Vagina (tissue), 2 donors: ENCODE results near the gene ZNF784.

Source experiments
- POLR2A ChIP-seq, 2 donors: fragments of 450-650 bp; IDR thresholded peaks; one replicate each; pipeline ENCODE4 v1.6.1; 2017; ENCODE audit warnings: antibody characterized with exemption in 2 of 2, mild to moderate bottlenecking in 2 of 2, moderate library complexity in 2 of 2
- POLR2AphosphoS5 ChIP-seq, 2 donors: sonication (generic); formaldehyde crosslinking; IDR thresholded peaks; one replicate each; pipeline ENCODE4 v1.9.0; 2017; ENCODE audit warnings: antibody characterized with exemption in 2 of 2, mild to moderate bottlenecking in 2 of 2, low read depth in 1 of 2; ENCODE audit not compliant: insufficient read depth in 1 of 2
- TF ChIP-seq, protein P1 (sequence below), 3 experiments: fragments of 450-650 bp in 2 of 3; fragments of 200-600 bp in 1 of 3; sonication (generic) in 1 of 3; IDR thresholded peaks; one replicate each; pipeline ENCODE4 v1.5.1; 2017 to 2019; ENCODE audit warnings: antibody characterized with exemption in 3 of 3, mild to moderate bottlenecking in 2 of 3, moderate library complexity in 2 of 3

DNA sequence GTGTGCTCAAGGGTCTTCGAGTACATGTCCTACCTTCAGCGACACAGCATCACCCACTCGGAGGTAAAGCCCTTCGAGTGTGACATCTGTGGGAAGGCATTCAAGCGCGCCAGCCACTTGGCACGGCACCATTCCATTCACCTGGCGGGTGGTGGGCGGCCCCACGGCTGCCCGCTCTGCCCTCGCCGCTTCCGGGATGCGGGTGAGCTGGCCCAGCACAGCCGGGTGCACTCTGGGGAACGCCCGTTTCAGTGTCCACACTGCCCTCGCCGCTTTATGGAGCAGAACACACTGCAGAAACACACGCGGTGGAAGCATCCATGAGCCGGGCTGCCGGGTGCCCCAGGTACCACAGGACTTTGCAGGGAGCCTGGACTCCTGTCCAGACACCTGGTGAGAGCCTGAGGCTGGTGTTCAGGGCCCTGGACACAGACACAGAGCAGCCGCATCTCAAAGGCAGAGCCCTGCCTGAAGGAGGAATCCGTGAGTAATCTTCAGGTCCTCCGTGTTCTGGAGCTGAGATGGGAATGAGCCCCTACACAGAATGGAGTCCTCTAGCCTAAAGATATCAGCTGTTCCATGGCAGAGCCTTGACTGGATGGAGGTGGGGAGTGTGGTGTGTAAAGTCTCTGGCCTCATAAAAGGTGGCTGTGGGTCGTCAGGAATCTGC is 20.6 kb upstream of the ZNF784 start:
- TF ChIP-seq, protein P1, sequence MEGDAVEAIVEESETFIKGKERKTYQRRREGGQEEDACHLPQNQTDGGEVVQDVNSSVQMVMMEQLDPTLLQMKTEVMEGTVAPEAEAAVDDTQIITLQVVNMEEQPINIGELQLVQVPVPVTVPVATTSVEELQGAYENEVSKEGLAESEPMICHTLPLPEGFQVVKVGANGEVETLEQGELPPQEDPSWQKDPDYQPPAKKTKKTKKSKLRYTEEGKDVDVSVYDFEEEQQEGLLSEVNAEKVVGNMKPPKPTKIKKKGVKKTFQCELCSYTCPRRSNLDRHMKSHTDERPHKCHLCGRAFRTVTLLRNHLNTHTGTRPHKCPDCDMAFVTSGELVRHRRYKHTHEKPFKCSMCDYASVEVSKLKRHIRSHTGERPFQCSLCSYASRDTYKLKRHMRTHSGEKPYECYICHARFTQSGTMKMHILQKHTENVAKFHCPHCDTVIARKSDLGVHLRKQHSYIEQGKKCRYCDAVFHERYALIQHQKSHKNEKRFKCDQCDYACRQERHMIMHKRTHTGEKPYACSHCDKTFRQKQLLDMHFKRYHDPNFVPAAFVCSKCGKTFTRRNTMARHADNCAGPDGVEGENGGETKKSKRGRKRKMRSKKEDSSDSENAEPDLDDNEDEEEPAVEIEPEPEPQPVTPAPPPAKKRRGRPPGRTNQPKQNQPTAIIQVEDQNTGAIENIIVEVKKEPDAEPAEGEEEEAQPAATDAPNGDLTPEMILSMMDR (IDR thresholded peaks at IDR 0.05): no peak
- no peak for TF ChIP-seq POLR2AphosphoS5 (IDR thresholded peaks at IDR 0.05; ENCODE audit: insufficient read depth in 1 of 2, low read depth in 1 of 2)
- no peak for TF ChIP-seq POLR2A (IDR thresholded peaks at IDR 0.05)
